Hematopoietic multipotent progenitor cell treated with erythropoietin and hydrocortisone succinate and interleukin-3 and kit ligand, for 4 days (in vitro differentiated cells): ENCODE results near the gene SEMA5B.

ENCODE experiments used
- DNase-seq: peaks from one replicate; pipeline ENCODE4 v3.0.0-alpha.2; 2015

SEMA5B gene

GRCh38 chr3:123021996-123022510 lies 5.5 kb downstream of the SEMA5B start:
- no peak for DNase-seq

- DNase-seq = no peak
Measured at GRCh38 chr3:123021388-123021787, 6.2 kb downstream of the SEMA5B start.

GRCh38 chr3:123020709-123021108 lies 6.9 kb downstream of the SEMA5B start:
- no peak for DNase-seq

GRCh38 chr3:123019591-123019990 lies 8.0 kb downstream of the SEMA5B start:
- no peak for DNase-seq

- no peak for DNase-seq
Measured at GRCh38 chr3:123019161-123019560, 8.4 kb downstream of the SEMA5B start.

- no peak for DNase-seq
Measured at GRCh38 chr3:123018683-123019082, 8.9 kb downstream of the SEMA5B start.

GRCh38 chr3:123015596-123015995 lies 12.0 kb downstream of the SEMA5B start:
- no peak for DNase-seq

- no peak for DNase-seq
Measured at GRCh38 chr3:123013876-123014275, 13.7 kb downstream of the SEMA5B start.

GRCh38 chr3:123012652-123013051 lies 14.9 kb downstream of the SEMA5B start:
- DNase-seq = no peak

GRCh38 chr3:123011447-123011846 lies 16.1 kb downstream of the SEMA5B start:
- DNase-seq = no peak

- DNase-seq = no peak
Measured at GRCh38 chr3:123008840-123009239, 18.7 kb downstream of the SEMA5B start.

- no peak for DNase-seq
Measured at GRCh38 chr3:123006609-123007008, 21.0 kb downstream of the SEMA5B start.

- DNase-seq = no peak
Measured at GRCh38 chr3:123005291-123005690, 22.3 kb downstream of the SEMA5B start.

GRCh38 chr3:123004201-123004918 lies 23.2 kb downstream of the SEMA5B start:
- no peak for DNase-seq

GRCh38 chr3:123002749-123003497 lies 24.6 kb downstream of the SEMA5B start:
- no peak for DNase-seq

GRCh38 chr3:123002100-123002748 lies 25.3 kb downstream of the SEMA5B start:
- no peak for DNase-seq

- DNase-seq = no peak
Measured at GRCh38 chr3:122998856-122999255, 28.7 kb downstream of the SEMA5B start.

GRCh38 chr3:122998206-122998605 lies 29.4 kb downstream of the SEMA5B start:
- no peak for DNase-seq

GRCh38 chr3:122996038-122996580 lies 31.5 kb downstream of the SEMA5B start:
- no peak for DNase-seq

GRCh38 chr3:122994954-122995353 lies 32.6 kb downstream of the SEMA5B start:
- DNase-seq = no peak

GRCh38 chr3:122993124-122993978 lies 34.2 kb downstream of the SEMA5B start:
- DNase-seq = no peak

- DNase-seq = no peak
Measured at GRCh38 chr3:122992676-122993075, 34.9 kb downstream of the SEMA5B start.
